ENCODE data around the gene MAMDC4.
"Not testable (repeated sequence)": the region's sequence is repeated elsewhere in the genome, so short reads cannot be mapped to it uniquely, and the experiment has no call there.

MAMDC4 gene

GRCh38 chr9:136825295-136826187 lies 26.6 kb upstream of the MAMDC4 start:
- no peak for DNase-seq

DNA sequence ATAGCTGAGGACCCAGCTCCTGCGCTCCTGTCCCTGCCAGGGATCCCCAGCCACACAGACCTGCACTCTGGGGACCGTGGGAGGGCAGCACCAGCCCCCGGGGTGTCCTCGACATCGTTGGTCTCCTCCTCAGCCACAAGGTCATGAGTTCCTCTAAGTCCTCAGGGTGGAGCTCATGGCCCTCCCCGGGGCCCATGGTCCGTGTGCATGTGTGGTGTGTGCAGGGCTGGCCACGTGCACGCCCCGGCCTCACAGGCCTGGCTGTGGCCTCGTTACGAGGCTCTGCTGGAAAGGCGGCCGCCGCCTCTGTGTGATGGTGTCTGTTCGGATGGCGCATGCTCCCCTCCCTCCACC lies 26.0 kb upstream of the MAMDC4 start:
- DNase-seq, result no peak

DNA sequence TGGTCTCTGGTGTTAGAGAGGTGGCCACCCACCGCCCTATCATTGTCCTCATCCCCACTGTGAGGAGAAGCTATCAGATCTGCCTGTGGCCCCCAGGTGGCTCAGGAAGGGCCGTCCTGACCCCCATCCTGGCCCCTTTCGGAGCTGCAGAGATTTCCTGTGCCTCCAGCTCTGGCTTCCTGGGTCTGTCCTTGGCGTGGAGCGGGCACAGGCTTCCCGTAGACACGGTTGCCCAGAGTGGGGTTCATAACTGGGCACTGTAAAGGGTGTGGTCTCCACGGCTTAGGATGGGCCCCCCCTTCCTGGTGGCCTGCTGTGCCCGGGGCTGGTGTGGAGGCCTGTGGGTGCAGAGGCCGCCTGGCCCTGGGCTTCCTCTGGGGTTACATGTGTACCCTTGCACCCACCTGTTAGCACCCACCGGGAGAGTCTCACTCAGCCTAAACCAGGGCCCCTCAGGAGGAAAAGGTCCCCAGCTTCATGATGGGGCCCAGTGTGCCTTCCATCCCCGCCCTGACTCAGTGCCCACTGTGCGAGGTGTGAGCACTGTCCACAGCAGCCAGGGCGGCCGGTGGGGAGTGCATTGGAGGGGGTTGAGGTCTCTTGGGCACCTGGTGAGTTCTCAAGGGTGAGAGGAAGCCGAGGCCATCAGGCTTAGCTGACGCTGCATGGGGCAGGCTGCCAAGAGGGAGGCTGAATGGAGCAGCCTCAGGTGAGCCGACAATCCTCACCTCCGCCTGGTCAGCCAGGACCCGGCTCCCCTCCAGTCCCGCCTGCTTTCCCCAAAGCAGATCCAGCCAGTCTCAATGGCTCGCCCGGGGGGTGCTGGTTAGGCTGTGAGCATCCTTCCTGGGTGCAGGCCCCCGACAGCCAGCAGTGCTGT lies 25.2 kb upstream of the MAMDC4 start:
- DNase-seq, result no peak

GRCh38 chr9:136827794-136828473 lies 24.2 kb upstream of the MAMDC4 start:
- DNase-seq, result no peak

DNA sequence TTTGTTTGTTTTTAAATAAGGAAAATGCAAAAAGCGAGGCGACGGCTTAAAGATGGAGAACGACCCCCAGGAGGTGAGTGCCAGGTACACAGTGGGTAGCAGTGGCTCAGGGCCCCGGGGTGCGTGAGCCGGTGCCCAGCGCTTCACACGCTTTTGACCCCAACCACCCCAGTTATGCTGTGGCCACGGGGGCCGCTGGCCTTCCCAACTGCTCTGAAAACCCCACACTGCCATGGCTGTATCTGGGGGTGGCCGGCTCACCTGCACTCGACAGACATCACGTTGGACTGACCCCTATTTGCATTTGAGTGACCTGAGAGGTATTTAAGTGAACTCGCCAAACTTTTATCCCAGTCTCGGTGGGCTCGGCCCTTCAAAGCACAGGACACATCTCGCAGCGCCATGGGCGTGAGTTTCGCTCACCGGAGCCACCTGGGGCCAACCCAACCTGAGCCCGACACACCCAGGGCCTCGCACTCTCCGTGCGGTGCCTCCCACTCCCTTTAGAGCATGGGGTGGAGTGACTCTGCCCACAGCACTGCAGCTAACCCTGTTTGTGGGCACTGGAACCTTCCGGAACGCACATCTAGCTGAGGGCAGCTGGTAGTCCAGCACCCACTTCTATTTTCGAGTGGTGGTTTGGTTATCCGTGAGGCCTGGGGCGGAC lies 23.5 kb upstream of the MAMDC4 start:
- DNase-seq, result no peak

- no peak for DNase-seq
Observed at GRCh38 chr9:136829412-136829811, 22.7 kb upstream of the MAMDC4 start.

DNA sequence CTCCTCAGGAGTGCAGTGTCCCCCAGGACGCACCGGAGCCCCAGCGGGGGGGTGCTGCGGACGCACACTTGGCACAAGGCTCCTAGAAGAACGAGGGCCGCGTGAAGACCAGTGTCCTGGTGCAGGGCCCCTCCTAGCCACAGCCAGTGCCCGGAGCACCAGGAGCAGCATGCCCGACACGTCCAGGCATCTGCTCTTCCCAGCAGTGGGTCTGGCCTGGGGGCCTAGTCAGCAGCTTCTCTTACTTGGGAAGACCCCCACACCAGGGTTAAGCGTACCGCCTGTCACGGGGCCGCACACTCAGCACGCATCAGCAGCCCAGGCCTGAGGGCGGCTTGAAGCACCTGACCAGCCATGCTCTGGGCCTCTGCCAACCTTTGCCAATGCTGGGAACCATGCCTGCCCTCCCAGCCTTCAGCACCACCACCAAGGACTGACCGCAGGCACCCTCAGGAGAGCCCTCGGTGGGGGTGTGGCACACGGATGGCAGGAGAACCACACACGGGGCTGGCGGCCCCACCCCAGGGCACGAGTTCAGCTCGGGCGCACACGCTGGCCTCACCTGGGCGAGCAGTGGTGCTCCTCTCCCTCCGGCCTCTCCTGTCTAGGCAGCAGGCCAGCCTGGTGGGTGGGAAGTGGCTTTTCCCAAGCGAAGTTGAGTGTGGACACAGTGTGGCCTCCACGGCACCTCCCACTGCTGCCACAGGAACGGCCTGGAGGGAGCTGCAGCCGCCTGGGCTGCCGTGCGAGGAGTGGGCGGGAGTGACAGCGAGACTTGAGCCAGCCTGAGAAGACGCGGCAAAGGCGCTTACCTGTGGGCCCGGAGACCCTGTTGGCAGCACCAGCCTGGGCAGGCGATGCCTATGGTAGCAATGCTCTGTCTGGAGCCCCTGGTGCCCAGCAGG lies 21.9 kb upstream of the MAMDC4 start:
- no peak for DNase-seq

DNA sequence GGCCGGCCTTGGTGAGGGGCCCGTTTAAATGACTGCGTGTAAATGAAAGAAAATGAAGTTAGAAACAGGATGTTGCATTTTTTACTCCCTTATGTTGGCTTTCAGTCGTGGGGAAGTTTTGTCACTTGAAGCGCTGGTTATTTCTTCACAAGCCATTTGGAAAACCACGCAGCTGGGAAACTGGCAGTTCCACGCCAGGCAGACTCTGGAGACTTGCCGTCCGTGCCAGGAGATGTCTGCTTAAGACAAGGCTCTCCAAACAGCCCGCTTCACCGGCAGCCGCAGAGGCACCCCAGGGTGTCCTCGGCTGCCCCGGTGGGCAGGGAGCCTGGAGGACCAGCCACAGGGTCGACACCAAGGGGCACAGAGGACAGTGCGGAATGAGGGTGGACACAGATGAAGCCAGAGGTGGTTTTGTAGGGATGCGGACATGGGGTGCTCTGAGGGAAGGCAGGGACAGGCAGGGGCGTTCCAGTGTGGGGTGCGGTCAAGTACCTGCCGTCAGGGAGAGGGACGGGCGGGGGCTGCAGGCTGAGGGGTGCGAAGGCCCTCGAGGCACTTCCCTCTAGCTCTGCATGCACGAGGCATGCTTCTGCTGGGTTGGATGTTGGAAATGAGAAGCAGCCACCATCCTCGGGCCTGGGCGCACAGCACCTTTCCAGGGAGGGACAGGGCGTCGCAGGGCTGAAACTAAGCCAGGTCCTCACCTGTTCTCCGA lies 21.0 kb upstream of the MAMDC4 start:
- no peak for DNase-seq

GRCh38 chr9:136831720-136832104 lies 20.4 kb upstream of the MAMDC4 start:
- no peak for DNase-seq

- no peak for DNase-seq
Observed at GRCh38 chr9:136832581-136832980, 19.6 kb upstream of the MAMDC4 start.

DNA sequence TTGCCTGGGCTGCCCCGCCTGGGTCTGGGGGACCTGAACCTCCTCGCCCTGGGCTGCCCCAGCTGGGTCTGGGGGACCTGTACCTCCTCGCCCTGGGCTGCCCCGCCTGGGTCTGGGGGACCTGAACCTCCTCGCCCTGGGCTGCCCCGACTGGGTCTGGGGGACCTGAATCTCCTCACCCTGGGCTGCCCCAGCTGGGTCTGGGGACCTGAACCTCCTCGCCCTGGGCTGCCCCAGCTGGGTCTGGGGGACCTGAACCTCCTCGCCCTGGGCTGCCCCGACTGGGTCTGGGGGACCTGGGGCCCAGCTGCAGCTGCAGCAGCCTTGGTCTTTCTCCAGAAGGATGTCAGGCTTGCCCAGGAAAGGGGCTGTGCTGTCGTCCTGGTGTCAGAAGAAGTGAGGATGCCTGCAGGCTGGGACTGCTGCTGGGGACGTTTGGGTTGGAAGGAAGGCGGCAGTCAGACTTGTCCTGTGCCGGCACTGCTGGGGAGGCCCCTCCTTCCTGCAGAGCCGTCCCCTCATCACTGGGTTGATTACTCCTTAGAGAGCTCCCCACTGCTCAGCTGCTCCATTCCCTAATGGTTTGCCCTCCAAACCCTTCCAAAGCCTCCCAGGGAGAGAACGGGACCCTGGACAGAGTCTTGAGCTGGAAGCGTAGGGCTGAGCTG lies 18.6 kb upstream of the MAMDC4 start:
- DNase-seq, result not testable (repeated sequence)

- no peak for DNase-seq
Observed at GRCh38 chr9:136835162-136835931, 16.8 kb upstream of the MAMDC4 start.

DNA sequence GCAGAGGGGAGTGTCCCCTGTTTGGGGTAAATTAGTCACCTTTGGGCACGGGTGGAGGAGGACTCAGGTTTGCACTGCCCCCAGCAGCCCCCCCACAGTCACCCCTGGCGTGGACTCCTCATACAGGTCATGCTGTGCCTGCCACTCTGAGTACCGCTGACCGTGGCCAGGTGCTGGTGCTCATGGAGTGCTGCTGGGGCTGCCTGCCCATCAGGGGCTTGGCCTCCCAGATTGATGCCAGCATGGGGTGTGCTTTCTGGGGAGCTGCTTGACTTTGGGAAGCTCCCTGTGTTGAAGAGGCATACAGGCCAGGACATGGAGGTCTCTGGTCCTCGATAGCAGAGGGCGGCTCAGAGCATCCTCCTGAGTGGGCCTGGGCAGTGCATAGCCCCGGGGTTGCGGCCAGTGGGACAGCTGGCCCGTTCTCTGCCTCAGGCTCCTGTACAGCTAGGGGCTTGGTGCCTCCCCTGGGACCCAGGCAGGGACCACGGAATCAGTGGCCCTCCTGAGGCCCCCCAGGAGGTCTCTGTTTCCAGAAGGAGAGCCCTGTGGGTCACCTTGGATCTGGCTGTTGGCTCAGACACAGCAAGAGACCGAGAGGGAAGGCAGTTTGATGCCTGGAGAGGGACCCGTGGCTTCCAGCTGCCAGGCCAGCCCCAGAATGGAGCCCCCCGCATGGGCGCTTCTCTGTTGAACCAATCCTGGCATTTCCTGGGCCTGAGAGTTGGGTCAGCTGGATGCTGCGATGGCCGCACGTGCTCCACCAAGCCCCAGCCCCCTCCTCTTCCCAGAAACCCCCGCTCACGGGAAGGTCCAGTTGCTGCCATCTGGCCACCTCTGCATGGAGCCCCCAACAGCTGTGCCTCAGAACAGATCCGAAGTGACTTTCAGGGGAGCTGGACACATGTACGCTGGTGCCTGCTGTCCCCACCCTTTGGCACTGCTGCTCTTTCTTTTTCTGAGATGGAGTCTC lies 15.9 kb upstream of the MAMDC4 start:
- no peak for DNase-seq

DNA sequence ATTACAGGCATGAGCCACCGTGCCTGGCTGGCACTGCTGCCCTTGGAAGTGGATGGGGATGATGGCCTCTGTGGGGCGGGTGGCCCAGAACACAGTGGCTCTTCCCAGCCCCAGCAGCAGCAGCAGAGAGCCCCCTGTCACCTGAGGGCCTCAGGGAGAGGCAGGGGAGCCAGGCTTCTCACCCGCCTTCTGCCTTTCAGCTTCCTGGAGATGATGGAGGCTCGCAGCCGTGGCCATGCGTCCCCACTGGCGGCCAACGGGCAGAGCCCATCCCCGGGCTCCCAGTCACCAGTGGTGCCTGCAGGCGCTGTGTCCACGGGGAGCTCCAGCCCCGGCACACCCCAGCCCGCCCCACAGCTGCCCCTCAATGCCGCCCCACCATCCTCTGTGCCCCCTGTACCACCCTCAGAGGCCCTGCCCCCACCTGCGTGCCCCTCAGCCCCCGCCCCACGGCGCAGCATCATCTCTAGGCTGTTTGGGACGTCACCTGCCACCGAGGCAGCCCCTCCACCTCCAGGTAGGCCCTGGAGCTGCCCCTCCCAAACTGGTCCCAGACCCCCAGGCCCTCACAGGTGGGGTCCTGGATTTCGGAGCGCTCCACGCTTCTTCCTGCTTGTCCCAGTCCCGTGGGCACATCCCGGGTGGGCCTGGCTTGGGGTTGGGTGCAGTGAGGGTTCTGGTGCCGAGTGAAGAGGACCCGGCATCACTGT lies 14.8 kb upstream of the MAMDC4 start:
- DNase-seq, result no peak

GRCh38 chr9:136837856-136838277 lies 14.3 kb upstream of the MAMDC4 start:
- DNase-seq, result not testable (repeated sequence)

GRCh38 chr9:136838314-136839228 lies 13.6 kb upstream of the MAMDC4 start:
- no peak for DNase-seq

Measured in amniotic stem cell (primary cell).